Left colon (tissue), 2 donors: Measurements from ENCODE around the gene EIF4A3. TPM values are rescaled to one million over a fixed set of nuclear protein-coding genes. Genes with fewer than 3 reads are reported as not detected.

ENCODE experiments used
- ATAC-seq: fragments of 200-7000 bp; cut with Tn5 transposase; one replicate; pipeline ENCODE4 v1.9.1; 2020; ENCODE audit warnings: mild to moderate bottlenecking, moderate library complexity
- DNase-seq, 2 donors: peaks; one replicate each; pipeline ENCODE4 v3.0.0-alpha.2; 2020
- intact Hi-C, 2 donors: fragments of 100-400 bp; cut with DNase I in 1 of 2; cut with micrococcal nuclease in 1 of 2; formaldehyde crosslinking; loops; one replicate each; pipeline versions ENCODE4 v1.11.2 to v1.14.0; 2022; cut with DNase I, micrococcal nuclease
- total RNA-seq, 2 donors: library from RNA; stranded (reverse); fragmentation: NEBNext Ultra II Directional; extraction: Animal tissue kit (Norgen Biotek cat#: 25700); gene quantifications; one replicate each; pipeline ENCODE4 v1.2.1, GENCODE V29; 2021
- donor health status: DM: no; HTN: no; CAD: no.
- donor health status: DM: yes; HTN: yes; CAD: no.

EIF4A3 gene
- total RNA-seq, 2 donors from 2014 or later = 65.5 to 69.9 TPM

GRCh38 chr17:80118601-80119270, 28.2 kb downstream of the EIF4A3 start:
- no peak for ATAC-seq
- DNase-seq = no peak
- intact Hi-C loops = no loop called here

DNA sequence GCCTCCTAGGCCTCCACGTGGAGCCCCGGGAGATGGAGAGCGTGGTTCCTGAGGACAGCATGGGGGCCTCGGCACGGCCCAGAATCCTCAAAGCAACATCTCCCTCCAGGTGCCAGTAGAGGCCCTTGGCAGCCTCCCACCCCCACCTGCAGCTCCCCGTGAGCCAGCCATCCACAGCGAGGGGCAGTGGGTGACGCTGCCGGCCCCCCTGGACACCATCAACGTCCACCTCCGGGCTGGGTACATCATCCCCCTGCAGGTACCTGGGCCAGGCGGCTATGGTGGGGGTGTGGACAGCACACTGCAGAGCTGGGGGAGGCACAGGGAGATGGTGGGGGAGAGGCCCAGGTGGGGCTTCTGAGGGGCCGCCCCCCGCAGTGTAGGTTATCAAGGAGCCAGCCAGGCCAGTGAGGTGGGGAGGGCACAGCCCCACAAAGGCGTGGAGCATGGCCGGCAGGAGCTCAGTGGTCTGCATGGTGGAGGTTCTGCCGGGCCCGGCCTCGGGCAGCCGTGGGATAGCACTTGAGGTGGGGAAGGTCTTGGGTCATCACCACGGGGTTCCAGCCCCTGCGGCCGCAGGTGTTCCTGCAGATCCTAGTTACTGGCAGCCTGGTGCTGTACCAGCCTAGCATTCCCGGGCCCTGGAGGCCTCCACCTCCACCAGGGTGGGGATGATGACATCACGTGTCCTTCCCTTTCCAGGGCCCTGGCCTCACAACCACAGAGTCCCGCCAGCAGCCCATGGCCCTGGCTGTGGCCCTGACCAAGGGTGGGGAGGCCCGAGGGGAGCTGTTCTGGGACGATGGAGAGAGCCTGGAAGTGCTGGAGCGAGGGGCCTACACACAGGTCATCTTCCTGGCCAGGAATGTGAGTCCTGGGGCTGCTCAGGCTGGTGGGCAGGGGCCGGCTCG, 29.2 kb downstream of the EIF4A3 start:
- intact Hi-C loops = no loop called here
- ATAC-seq = no peak
- DNase-seq = no peak

GRCh38 chr17:80116921-80117380, 30.0 kb downstream of the EIF4A3 start:
- DNase-seq (no peak), ATAC-seq (no peak)
- intact Hi-C loops = no loop called here

GRCh38 chr17:80116276-80116920, 30.5 kb downstream of the EIF4A3 start:
- DNase-seq (no peak), ATAC-seq (no peak)
- intact Hi-C loops = no loop called here

GRCh38 chr17:80115159-80115558, 31.8 kb downstream of the EIF4A3 start:
- intact Hi-C loops = no loop called here
- DNase-seq (no peak), ATAC-seq (no peak)

- no peak for ATAC-seq
- intact Hi-C loops = no loop called here
Measured at GRCh38 chr17:80114758-80115157, 32.2 kb downstream of the EIF4A3 start.

GRCh38 chr17:80113033-80113484, 33.9 kb downstream of the EIF4A3 start:
- ATAC-seq = no peak
- DNase-seq = no peak
- intact Hi-C loops = no loop called here

More at GRCh38 chr17:80114758-80115157, 32.2 kb downstream of the EIF4A3 start:
- no peak for DNase-seq

DNA sequence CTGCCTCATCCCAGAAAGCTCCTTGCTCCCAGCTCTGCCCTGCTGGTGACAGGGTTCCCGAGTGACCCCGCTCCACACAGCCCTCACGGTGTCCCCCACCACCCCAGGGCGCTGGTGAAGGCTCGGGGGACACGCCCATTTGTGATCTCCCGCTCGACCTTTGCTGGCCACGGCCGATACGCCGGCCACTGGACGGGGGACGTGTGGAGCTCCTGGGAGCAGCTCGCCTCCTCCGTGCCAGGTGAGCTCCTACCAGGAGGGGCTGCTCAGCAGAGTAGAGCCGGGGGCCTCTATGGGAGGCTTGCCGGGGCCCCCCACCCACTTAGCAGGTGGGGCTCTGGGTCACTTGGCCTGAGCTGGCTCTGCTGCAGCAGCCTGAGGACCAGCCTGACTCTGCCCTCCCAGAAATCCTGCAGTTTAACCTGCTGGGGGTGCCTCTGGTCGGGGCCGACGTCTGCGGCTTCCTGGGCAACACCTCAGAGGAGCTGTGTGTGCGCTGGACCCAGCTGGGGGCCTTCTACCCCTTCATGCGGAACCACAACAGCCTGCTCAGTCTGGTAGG, 34.4 kb downstream of the EIF4A3 start:
- DNase-seq (no peak), ATAC-seq (no peak)
- intact Hi-C loops = no loop called here

- intact Hi-C loops = no loop called here
- DNase-seq = no peak
- no peak for ATAC-seq
Measured at GRCh38 chr17:80111702-80112470, 35.0 kb downstream of the EIF4A3 start.

DNA sequence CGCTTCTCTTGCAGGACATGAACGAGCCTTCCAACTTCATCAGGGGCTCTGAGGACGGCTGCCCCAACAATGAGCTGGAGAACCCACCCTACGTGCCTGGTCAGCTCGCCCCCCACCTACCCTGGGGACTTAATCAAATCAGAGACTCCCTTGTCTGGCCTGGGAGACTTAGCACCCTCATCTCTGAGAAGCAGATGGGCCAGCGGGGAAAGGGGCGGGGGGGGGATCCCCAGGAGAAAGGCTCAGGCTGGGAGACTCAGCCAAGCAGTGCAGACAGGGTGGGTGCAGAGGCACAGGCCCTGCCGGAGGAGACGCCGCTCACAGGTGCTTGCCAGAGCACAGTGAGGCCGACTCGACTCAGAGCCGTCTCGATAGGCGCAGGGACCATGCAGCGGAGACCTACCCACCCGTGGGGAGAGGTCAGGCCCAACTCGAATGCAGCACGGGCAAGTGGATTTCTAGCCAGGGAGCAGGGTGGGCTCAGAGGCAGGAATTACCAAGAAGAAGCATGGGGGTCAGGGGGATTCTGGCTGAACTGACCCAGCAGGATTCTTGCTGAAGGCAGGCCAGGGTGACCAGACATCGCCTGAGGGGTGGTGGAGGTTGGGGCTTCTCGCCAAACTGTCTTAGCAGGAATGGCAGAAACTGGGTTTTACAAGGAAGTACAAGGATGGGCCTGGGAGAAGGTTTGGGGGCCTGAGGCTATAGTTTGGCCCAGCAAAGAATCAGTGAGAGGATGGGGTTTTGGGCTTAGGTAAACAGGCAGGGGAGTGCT, 35.8 kb downstream of the EIF4A3 start:
- no peak for ATAC-seq
- intact Hi-C loops = no loop called here
- no peak for DNase-seq

GRCh38 chr17:80110447-80110812, 36.5 kb downstream of the EIF4A3 start:
- DNase-seq (no peak), ATAC-seq (no peak)
- intact Hi-C loops = no loop called here

DNA sequence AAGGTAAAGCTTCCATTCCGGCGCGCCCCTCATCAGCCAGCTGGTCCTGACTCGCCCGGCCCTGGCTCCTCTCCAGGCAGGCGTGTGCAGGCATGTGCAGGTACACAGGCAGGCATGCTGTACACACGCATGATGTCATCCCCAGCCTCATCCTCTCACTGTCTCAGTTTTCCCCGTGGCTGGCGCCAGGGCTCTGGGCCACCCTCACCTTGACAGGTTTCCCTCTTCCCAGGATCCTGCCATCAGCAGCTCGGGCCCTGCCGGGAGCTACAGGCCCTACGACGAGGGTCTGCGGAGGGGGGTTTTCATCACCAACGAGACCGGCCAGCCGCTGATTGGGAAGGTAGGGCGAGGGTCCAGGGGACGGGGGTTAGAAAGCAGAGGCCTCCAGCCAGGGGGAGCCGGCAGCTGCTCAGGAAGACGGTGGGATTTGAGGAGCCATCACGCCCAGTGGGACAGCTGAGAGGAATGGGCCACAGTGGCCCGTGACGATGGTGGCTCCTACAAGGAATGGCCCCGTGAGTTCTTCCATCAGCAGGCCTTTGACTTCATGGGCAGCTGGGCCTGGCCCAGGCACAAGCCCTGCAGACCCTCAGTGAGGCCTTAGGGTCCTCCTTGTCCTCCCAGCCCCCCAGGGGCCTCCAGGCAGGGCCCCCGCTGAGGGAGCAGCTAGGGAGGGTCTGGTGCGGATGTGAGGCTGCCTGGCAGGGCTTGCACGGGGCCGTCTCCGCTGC, 37.0 kb downstream of the EIF4A3 start:
- peak in 1 of 2 donors; percentile 14 for DNase-seq
- intact Hi-C loops = no loop called here
- no peak for ATAC-seq

DNA sequence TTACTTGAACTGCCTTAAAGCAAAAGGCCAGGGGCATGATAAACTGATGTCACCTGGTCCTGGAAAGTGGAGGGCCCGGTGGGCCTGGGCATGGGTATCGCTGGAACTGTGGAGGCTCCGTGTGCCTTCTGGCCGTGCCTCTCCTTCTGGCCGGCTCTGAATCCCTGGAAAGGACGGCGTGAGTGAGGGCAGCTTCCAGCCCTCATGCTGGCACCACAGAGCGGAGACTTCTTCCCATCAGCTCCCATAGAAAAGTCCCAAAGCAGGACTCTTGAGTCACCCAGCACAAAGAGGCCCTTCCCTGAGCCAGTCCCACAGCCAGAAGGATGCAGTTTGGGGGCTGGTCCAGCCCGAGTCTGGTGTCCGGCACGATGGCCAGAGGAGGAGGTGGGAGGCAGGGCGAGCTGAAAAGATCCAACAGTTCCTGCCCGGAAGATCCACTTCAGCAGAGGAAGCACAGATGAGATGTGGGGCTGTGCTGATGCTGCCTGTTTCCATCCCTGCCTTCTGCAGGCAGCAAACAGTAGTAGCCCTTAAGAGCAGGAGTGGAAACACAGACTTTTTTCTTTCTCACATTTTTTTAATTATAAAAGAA, 37.8 kb downstream of the EIF4A3 start:
- intact Hi-C loops = no loop called here
- DNase-seq (no peak), ATAC-seq (no peak)

GRCh38 chr17:80108036-80108971, 38.6 kb downstream of the EIF4A3 start:
- intact Hi-C loops = no loop called here
- no peak for ATAC-seq
- peak in 1 of 2 donors; percentile 4 for DNase-seq

- intact Hi-C loops = no loop called here
- peak in 1 of 2 donors; percentile 21 for DNase-seq
- no peak for ATAC-seq
Measured at GRCh38 chr17:80107231-80108021, 39.5 kb downstream of the EIF4A3 start.
